GM12865 (cell line): ENCODE data around the gene MRPL1.

Source experiments
- DNase-seq: peaks from one replicate; pipeline ENCODE4 v3.0.0; 2010; ENCODE audit warnings: low read depth
- H3K4me3 ChIP-seq: 2 replicates; pipeline ENCODE4 v1.5.1; 2011; ENCODE audit warnings: mild to moderate bottlenecking, low read depth, low read length, control low read depth
- CTCF ChIP-seq: IDR thresholded peaks from 2 replicates; pipeline ENCODE4 v1.5.1; 2011; ENCODE audit warnings: low read length, control low read depth, low read depth, inconsistent platforms; ENCODE audit not compliant: insufficient read depth; ENCODE audit errors: missing control alignments

MRPL1 gene

GRCh38 chr4:77833126-77833724 is 29.4 kb upstream of the MRPL1 start:
- DNase-seq: no peak
- no peak for TF ChIP-seq CTCF
- H3K4me3 ChIP-seq: no peak overlapping the region

GRCh38 chr4:77834403-77834802 is 28.2 kb upstream of the MRPL1 start:
- H3K4me3 ChIP-seq: no peak overlapping the region
- TF ChIP-seq CTCF: no peak
- DNase-seq: no peak

GRCh38 chr4:77843628-77844027 is 19.0 kb upstream of the MRPL1 start:
- no peak for DNase-seq
- no peak overlapping the region for H3K4me3 ChIP-seq
- TF ChIP-seq CTCF: no peak

GRCh38 chr4:77844363-77844762 is 18.3 kb upstream of the MRPL1 start:
- DNase-seq: no peak
- TF ChIP-seq CTCF: no peak

GRCh38 chr4:77845400-77845799 is 17.2 kb upstream of the MRPL1 start:
- H3K4me3 ChIP-seq: no peak overlapping the region
- no peak for TF ChIP-seq CTCF
- DNase-seq: no peak

More at GRCh38 chr4:77844363-77844762, 18.3 kb upstream of the MRPL1 start:
- no peak overlapping the region for H3K4me3 ChIP-seq

GRCh38 chr4:77845929-77846328 is 16.7 kb upstream of the MRPL1 start:
- H3K4me3 ChIP-seq: no peak overlapping the region
- no peak for TF ChIP-seq CTCF
- DNase-seq: no peak

- no peak for TF ChIP-seq CTCF
- DNase-seq: no peak
- no peak overlapping the region for H3K4me3 ChIP-seq
Measured at GRCh38 chr4:77848508-77848907, 14.1 kb upstream of the MRPL1 start.
